HG02973 (cell line): ENCODE measurements around the gene MAPK4.

Experiments used
- ATAC-seq: cut with Tn5 transposase; IDR thresholded peaks from one replicate; pipeline ENCODE4 v1.9.1; 2021; ENCODE audit warnings: moderate library complexity; ENCODE audit not compliant: unreplicated experiment

Gene MAPK4

DNA sequence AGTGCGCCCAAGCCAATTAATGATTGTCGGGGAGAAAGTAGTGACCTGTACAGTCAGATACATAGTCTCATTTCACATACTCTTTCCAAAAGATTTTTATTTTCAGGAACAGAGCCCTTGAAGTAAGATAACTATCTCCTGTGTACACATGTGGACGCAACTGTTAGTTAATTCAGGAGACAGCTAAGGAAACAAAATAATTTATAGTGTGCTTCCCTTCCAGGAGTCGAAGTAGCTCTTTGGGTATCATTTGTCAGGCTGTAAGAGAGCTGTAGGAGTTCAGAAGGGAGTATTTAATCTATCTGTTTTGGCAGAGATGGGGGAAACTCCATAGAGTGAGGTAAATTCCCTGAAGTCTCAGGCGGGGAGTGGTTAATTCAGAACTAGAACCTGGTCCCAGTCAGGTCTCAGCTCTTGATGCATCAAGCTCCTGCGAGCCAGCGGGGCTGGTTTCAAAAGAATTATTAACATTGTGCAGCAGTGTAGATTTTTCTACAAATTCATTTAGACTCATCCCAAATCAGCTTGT is 63.0 kb downstream of the MAPK4 start:
- ATAC-seq = no peak

DNA sequence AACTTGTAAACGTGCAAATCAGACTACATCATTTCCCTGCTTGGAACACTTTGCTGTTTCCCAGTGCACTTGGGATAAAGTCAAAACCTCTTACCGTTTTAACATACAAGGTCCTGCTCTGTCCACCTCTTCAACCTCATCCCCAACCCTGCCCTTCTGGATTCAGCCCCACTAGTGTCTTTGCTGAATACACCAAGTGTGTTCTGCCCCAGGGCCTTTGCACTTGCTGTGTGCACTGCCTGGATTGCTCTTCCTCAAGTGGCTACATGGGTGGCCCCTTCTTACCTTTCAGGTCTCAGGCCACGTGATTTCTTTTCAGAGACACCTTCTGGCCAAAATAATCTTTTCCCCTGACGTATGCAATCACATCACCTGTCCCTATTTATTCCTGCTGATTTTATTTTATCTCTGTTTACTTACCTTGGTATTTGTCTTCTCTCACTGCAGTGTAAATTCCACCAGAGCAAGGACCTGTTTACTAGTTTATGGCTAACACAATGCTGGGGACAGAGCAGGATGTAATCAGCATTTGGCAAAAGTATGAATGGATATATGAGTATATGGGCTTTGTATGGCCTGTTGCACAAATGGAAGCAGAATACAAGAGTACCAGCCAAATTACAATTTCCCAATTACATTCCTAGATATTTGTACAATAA is 63.9 kb downstream of the MAPK4 start:
- ATAC-seq = no peak

DNA sequence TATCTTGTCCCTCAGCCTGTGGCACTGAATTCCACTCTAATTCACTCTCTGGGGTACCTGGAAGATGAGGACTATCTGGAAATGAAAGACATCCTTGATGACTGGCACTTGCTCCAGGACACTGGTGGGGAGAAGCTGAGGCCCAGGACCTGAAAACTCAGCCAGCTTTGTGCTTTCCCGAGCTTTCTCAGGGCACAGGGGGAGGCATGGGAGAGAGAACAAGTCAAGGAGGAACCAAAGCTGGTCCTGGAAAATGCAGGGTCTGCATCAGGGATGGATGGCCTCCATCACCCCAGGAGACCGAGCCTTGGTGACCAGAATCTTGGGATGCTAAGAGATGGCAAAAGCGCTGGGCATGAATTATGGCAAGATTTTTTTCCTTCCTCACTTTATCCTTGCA is 65.1 kb downstream of the MAPK4 start:
- ATAC-seq = no peak

DNA sequence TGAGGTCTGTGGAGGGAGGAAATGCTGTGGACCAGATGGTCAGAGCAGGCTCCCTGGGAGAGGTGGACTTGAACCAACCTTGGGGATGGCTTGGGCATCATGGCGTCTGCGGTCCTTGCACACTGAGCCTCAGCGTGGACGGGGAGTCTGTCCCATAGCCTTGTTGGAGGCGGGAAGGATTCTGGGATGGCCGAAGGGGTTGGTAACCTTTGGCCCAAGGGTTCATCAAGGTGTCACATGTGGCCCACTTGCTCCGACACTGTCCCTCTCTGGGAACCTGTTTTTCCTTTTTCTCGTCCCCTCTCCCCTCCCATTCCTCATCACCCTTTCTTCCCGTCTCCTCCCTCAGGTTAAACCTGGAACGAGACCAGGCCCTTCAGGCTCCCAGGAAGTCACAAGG is 66.4 kb downstream of the MAPK4 start:
- ATAC-seq = no peak

DNA sequence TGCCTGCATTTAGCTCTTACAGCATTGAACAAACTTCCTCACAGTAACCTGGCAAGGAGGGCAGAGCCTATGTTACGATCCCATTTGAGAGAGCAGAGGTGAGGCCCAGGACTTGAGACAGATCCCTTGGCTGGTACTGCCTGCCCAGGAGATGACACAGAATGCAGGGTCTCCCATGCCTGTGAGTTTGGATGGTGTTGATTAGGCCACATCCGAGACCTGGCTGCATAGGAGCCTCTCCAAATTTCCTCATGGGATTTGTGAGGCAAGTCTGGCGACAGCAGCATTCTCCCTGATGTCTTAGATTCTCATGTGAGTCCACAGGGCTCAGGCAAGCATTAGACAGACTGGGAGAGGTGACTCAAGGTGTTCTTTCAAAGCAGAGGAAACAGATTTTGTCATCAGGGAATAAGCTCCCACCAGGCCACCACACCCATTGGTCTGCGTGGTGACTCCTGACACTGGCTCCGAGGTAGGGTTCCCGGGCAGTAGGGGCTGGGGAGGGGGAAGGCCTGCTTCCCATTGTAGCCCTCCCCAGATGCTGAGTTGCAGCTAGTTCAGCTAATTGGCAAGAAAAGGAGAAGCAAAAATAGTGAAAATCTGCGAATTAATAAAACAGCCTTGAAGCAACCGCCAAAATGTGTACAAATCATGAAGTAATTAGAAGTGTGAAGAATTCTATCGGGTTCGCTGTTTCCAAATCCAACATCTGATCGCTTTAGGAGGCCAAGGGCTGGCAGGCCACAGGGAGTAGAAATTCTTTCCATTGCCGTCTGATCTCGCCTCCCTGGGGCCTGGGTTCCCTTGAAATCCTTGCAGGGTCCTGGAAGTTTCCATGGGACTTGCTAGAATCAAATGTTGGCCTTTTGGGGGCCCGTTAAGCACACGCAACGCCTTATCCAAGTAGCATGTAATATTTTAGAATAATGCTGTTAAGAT is 68.0 kb downstream of the MAPK4 start:
- ATAC-seq = no peak

DNA sequence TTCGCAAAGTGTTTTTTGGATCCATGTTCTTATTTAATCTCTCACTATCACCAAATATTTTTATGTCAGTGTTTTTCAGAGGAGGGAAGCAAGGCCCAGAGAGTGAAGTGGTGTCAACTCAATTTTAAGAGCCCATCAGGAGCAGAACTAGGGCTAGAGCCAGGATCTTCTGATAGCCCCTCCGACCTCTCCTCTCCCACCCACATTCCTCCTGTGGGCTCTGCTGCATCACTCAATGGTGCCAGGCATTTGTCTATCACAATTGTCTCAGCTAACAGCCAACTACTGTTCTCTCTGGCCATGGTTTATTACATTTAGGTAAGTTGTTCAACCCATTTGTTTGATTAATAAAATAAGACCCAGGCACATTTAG is 68.6 kb downstream of the MAPK4 start:
- no peak for ATAC-seq

DNA sequence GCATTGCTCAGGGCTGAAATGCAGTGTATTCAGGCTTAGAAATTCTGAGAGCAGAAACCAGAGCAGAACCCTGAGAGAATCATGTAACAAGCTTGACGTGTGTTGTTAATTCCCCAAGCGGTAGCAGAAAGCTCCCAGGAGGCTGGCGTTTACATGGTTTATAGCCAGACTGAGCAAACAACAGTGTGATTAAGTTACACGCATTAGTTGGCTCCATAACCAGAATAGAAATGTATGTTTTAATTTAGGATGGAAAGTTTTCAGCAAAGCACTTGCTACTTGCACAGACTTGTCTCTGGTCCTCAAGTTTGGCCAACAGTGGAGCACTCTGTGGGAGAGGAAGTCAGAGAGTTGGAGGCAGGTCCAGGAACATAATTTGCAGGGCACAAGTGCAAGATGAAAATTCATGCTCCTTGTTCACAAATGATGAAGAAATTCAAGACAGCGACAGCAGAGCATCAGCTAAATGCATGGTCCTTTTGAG is 69.3 kb downstream of the MAPK4 start:
- ATAC-seq = no peak

DNA sequence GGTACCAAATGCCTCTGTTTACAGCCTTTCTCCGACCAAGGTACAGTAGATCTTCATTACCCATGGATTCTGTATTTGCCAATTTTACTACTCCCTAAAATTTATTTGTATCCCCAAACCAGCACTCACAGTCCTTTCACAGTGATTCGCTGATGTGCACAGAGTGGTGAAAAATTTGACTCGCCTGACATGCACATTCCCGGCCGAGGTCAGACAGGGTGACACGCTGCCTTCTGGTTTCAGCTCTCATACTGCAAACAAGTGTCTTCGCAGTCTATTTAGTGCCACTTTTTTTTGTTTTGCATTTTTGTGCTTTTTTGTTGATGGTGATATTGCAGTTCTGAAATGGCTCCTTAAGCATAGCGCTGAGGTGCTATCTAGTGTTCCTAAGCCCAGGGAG is 71.0 kb downstream of the MAPK4 start:
- ATAC-seq = no peak

DNA sequence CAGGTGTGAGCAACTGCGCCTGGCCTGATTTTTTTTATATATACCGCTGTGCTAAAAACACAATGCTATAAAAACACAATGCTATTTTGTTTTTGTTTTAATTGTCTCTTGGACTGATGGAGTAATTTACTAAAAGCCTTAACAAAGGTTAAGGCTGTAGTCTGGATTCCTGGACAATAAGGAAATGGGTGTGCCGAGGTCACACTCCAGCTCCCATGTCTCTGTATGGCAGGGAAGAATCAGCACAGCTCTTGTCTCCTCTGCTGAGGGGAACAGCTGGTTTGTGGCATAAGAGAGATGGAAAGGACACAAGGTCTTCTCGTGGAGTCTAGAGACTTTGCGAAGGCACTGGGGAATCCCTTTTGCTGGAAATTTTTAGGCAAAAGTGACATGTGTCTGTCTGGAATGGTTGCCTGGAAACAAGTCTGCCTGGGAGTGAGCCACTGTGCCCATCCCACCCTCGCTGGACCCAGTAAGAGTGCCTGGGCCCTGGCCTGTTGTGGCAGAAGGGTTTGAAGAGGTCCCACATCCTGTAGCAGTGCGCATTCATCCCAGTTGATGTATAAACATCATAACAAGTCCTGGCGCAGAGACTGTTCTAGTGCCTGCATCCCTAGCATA is 73.1 kb downstream of the MAPK4 start:
- no peak for ATAC-seq

DNA sequence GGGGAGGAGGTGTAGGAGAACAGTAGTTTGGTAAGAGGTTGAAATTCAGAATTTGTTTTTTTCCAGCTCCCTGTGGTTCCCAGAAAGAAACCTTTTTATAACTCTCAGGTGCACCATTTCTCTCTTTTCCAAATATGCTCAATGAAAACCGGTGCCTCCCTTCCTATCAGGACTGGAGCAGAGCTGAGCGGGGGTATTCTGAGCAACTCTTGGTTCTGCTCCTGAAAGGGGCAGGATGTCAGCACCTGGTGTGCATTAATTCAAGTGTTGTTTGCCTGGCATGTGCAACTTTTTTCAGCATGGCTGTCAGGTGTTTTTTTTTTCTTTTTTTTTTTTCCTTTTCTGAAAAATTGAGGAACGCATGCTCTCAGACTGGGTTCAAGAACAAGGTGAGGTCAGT is 74.1 kb downstream of the MAPK4 start:
- ATAC-seq = no peak

DNA sequence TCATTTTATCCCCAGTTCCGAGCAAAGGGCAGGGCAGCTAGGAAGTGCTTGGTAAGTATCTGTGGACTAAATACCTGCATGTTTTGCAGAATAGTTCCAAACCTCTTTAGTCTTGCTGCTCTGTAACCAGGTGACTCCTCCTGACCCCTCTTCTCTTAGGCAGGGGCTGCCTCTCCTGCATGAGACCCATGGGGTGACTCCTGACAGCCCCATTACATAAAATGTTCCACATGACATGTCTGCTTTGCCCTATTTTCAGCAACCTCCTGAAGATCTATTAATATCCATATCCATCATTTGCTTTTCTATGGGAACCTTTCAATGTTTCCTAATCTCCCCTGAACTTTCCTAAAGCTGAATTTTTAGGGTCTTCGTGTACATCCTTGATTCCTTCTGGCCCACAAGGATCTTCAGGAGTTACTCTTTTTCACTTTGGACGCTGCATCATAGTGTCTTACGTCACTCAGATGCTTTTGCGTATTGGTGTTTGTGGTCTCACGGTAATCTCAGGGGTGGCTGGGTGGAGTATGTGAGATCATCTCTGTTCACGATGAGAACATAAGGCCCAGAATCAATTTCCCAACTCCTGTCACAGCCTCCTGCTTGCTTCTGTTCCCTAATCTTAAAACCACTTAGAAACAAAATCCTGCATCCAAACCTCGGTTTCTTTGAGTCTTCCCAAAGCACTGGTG is 76.6 kb downstream of the MAPK4 start:
- no peak for ATAC-seq

DNA sequence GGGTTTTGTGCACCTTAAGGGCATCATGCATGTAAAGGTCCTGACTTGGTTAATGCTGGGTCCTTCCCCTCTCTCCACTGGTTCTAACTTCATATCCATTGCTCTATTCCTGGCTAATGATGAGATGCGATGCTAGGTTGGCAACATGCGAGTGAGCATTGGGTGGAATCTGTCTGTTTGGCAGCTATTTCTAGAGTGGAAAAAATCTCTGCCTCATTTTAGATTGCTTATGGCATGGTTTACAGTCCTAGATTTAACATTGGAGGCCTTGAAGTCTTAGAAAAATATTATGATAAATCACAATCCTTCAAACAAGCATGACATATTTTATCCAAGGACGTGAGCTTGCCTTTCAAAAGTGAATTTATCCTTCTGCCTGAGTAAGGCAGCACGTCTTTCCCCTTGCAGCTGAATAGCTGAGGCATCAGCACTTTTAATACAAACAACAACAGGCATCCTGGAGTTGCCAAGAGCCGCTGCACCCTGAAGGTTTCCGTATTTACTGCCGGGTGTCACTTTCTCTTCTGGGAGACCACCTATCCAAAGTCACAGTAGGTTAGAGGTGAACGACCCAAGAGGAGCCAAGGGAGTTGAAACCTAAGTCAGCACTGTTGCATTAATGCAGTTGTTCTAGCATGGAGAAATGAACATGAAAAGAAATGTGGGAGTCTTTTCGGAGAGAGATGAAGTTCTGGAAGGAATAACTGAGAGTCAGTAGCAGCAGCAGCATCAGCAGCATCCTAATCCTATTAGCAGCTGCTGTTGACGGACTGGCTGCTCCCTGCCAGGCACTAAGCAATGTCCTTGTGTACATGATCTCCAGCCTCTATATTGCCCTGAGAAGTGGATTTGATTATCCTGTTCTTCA is 78.4 kb downstream of the MAPK4 start:
- no peak for ATAC-seq

DNA sequence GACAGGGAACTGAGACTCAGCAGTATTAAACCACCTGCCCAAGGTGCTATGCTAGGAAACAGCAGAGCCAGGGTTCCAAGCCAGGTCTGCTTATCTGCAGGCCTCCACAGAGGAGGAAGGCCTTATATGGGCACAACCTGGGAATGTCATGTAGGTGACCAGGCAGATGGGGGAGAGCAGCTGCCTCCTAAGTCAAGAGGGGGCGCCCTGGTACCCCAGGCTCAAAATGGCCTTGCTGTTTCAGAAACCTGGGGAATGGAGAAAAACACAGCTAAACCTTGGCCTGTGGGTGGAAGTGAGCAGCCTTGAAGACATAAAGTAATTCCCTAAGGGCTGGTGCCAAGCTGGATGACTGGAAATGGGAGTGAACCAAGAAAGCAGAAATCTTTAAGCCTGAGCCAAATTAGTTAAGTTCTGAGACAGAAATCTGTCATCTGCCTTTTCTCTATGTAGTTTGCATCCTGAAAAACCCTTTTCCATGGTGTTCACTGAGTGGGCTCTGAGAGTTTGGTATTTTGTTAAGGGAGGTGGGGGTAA is 79.1 kb downstream of the MAPK4 start:
- ATAC-seq = no peak

DNA sequence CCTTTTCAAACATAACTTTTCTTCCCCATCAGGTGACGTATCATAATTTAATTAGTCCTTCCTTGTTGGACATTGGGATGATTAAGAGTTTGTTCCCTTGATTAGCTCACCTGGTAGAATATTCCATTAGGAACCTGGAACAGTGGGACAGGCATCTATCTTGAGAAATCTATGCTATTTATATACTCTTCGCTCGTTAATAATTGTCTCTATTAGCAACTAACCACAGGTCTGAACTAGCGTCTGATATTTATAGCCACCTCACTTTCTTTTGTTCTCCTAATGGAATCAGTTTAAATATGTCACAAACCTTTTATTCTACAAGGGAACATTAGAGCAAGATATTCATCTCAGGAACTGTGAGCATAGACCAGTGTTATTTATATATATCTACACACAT is 79.8 kb downstream of the MAPK4 start:
- ATAC-seq = no peak

DNA sequence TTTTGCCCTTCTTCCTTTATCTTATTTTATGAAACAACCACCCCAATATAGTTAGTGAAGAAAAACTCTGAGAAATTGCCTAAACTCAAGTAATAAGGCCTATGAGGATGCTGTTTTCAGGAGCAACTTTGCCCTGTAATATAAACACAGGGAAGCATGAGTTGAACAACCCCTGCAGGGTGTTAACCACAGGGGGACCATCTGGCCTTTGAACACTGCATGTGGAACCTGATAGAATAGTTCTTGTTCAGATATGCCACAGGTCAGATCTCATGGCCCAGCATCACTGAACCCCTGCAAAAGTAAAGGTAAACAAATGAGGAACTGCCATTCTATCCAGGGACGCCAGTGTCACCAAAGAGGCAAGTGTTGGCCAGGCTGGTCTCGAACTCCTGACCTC is 82.6 kb downstream of the MAPK4 start:
- ATAC-seq = no peak

DNA sequence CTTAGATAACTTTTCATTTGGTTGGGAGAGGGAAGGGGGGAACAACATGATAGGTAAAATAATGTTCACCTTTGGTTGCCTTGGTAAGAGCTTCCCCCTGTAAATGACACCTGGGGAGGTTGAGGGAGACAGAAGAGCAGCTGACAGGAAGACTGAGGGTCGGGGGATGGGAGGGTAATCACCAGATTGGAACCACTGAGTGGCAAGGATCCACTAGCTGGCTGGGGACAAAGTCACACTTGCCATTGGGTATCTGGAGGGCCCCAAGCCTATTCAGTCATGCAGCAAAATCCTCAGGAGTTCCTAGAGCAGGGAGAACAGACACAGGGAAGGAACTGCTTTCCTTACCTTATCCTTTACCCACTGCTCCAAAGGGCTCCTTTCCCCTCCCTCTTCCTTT is 84.3 kb downstream of the MAPK4 start:
- no peak for ATAC-seq

DNA sequence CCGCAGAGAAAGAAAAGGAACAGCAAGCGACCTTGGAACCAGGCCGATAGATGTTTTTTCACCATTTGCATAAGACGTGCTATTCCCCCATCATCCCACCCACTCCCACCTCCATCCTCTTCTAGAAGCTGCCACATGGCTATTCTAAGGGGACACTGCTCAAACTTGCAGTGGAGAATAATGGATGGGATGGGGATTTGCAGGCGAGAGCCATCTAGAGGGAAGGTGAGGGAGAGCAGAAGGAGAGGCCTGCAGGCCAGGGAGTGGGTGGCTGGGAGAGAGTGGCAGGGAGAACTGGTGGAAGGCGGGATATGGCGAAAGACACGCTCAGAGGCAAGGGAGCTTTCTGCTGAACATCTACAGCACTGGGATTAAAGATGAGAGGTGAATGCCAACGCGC is 84.9 kb downstream of the MAPK4 start:
- no peak for ATAC-seq

DNA sequence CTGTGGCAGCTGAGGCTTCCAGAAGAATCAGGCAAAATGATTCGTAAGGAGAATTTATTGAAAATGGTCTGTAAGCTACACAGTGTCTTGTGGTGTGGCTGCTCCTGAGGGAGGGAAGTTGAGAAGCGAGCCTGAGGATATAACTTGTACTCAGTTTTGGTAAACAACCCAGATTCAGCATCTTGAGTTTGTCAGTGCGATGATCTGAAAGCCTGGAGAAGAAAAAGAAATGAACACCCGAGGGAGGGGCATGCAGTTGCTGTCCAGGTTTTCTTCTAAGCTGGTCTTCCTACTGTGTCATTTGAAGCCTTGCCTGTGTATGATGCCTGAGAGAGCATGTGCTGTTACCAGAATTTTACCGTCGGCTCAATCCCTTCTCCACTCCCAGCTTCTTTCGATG is 87.3 kb downstream of the MAPK4 start:
- no peak for ATAC-seq

DNA sequence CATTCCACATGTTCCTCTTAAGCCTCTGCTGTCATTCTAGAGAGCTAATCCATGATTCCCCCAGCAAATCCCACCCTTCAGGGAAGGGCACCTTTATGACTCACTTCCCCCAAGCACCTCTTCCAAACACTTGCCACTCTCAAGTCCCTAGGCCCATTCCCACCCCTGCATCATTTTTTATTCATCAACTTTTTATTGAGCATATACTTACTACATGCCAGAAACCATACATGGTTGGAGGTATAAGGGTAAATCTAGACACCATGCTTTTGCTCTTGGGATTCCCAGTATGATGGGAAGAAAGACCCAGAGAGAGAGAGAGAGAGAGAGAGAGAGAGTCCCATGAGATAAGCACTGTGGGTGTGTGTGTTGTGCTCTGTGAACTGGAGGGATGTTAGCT is 87.9 kb downstream of the MAPK4 start:
- ATAC-seq = no peak

DNA sequence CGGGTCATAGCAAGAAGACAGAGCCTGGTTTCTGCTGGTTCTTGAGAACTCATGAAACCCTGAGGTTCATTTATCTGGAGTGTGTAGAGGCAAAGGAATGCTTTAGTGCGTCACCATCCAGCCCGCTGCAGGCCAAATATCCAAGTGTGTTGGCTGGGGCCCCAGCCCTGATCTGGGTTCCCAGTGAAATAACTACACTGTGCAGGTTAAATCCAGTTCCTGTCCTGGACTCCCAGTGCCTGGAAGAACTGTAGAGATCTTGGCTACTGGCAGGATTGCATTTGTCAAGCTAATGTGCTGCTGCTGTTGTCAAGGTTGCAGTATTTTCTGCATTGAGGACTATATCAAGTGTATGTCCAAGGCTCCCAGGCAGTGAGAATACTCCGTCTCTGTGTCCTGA is 89.9 kb downstream of the MAPK4 start:
- no peak for ATAC-seq
